Measurements from ENCODE around the gene DENND1B. TPM values are rescaled to one million over a fixed set of nuclear protein-coding genes. Genes with fewer than 3 reads are reported as not detected.

DENND1B gene
- total RNA-seq, 2 experiments from 2014 or later = 10.8 to 12.7 TPM

DNA sequence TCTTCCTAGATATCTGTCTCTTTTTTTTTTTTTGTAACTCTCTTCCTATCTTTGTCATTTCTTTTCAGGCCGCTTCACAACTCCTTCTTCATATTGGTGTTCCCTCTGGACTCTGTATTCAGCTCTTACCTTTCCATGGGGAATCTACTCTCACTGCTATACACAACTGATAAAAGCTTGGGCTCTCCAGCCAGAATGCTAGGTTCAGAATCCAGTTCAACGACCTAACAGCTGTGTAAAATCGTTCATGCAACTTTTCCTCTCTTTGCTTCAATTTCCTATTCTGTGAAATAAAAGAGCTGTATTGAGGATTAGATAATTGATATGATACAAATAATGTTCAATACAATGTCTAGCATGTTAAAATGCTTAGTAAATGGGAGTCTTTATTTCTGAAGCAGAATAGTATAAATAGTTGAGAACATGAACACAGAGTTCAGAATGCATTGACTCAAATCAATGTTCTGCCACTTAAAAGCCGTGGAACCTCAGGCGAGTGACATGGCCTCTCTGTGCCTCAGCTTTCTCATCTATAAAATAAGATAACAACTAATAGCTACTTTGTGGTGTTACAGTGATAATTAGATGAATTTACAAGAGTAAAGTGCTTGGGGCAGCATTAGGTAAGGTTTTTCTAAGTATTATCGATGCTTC lies 88.5 kb downstream of the DENND1B start:
- ATAC-seq (no peak), DNase-seq (no peak)
- Mint-ChIP-seq H3K4me3 (no peak overlapping the region), H3K36me3 (ENCODE audit: low read depth) (peaks cover 18% of the 10 kb centered on the region), H3K4me1 (ENCODE audit: low read depth) (peaks cover 9% of the 10 kb centered on the region), H3K27me3 (no peaks in the 10 kb centered on the region), H3K9me3 (peaks cover 11% of the 10 kb centered on the region), H3K27ac (no peak overlapping the region)
- ChIA-PET POLR2A (no interaction called here), CTCF (no interaction called here)
- intact Hi-C loops (cut with micrococcal nuclease) = no loop called here
- TF ChIP-seq, protein P1, sequence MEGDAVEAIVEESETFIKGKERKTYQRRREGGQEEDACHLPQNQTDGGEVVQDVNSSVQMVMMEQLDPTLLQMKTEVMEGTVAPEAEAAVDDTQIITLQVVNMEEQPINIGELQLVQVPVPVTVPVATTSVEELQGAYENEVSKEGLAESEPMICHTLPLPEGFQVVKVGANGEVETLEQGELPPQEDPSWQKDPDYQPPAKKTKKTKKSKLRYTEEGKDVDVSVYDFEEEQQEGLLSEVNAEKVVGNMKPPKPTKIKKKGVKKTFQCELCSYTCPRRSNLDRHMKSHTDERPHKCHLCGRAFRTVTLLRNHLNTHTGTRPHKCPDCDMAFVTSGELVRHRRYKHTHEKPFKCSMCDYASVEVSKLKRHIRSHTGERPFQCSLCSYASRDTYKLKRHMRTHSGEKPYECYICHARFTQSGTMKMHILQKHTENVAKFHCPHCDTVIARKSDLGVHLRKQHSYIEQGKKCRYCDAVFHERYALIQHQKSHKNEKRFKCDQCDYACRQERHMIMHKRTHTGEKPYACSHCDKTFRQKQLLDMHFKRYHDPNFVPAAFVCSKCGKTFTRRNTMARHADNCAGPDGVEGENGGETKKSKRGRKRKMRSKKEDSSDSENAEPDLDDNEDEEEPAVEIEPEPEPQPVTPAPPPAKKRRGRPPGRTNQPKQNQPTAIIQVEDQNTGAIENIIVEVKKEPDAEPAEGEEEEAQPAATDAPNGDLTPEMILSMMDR (IDR thresholded peaks at IDR 0.05) = no peak

GRCh38 chr1:197686231-197686630 lies 89.0 kb downstream of the DENND1B start:
- intact Hi-C loops (cut with micrococcal nuclease) = no loop called here

DNA sequence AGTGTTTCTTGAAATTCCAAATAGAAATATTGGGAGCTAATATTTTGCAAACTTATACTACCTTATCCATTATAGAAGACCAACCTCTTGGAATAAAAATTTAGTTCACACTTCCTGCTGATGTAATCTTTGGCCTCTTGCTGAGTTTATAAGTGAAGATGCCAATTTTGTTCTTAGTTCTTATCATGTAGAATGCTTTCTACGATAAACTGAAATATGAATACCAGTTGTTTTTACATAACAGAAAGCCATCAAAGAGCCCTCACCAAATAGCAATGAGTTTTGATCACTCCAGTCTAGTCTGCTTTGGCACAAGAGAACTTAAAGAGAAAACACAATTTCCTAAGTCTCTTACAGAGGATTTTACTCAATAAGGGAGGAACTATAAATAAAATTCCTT lies 89.5 kb downstream of the DENND1B start:
- no peak for ATAC-seq
- no peak for DNase-seq
- Mint-ChIP-seq H3K27ac (no peak overlapping the region), H3K27me3 (no peaks in the 10 kb centered on the region), H3K4me3 (no peak overlapping the region), H3K36me3 (ENCODE audit: low read depth) (peaks cover 16% of the 10 kb centered on the region), H3K4me1 (ENCODE audit: low read depth) (peaks cover 10% of the 10 kb centered on the region), H3K9me3 (peaks cover 11% of the 10 kb centered on the region)
- ChIA-PET POLR2A (no interaction called here), CTCF (no interaction called here)
- TF ChIP-seq, protein P1 (IDR thresholded peaks at IDR 0.05) = no peak
- intact Hi-C loops (cut with micrococcal nuclease) = no loop called here

More at GRCh38 chr1:197686231-197686630, 89.0 kb downstream of the DENND1B start:
- ChIA-PET POLR2A (no interaction called here), CTCF (no interaction called here)
- TF ChIP-seq, protein P1 (IDR thresholded peaks at IDR 0.05) = no peak
- ATAC-seq = no peak
- H3K36me3 Mint-ChIP-seq (ENCODE audit: low read depth) = peaks cover 18% of the 10 kb centered on the region
- H3K27ac Mint-ChIP-seq = no peak overlapping the region
- H3K4me1 Mint-ChIP-seq (ENCODE audit: low read depth) = peaks cover 10% of the 10 kb centered on the region
- H3K4me3 Mint-ChIP-seq = no peak overlapping the region
- H3K27me3 Mint-ChIP-seq = no peaks in the 10 kb centered on the region
- peaks cover 11% of the 10 kb centered on the region for H3K9me3 Mint-ChIP-seq
- DNase-seq = no peak

GRCh38 chr1:197683895-197684553 lies 91.3 kb downstream of the DENND1B start:
- ATAC-seq = no peak
- POLR2A ChIA-PET = no interaction called here
- H3K4me3 Mint-ChIP-seq = no peak overlapping the region
- no peaks in the 10 kb centered on the region for H3K27me3 Mint-ChIP-seq
- CTCF ChIA-PET = no interaction called here
- H3K27ac Mint-ChIP-seq = no peak overlapping the region
- intact Hi-C loops (cut with micrococcal nuclease) = no loop called here
- H3K4me1 Mint-ChIP-seq (ENCODE audit: low read depth) = peaks cover 10% of the 10 kb centered on the region
- H3K36me3 Mint-ChIP-seq (ENCODE audit: low read depth) = peaks cover 10% of the 10 kb centered on the region
- no peak for DNase-seq
- H3K9me3 Mint-ChIP-seq = peaks cover 9% of the 10 kb centered on the region
- TF ChIP-seq, protein P1 (IDR thresholded peaks at IDR 0.05) = no peak

DNA sequence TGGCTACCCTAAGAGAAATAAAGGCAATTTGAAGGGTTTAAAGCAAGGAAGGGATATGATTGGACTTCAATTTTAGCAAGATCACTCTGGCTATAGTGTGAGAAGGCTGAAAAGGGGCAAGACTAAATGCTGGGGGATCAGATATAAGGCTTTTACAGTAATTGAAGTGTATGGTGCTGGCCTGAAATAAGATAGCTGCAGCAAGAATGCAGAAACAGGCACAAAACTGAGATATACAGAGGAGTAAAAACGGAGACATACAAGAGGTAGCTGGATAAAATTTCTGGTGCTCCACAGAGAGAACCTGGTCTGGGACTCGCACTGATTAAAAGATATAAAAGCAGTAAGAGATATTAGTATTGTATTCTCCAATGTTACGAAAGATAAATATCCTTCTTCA lies 92.0 kb downstream of the DENND1B start:
- TF ChIP-seq, protein P1 (IDR thresholded peaks at IDR 0.05) = no peak
- H3K27ac Mint-ChIP-seq = no peak overlapping the region
- ATAC-seq = no peak
- intact Hi-C loops (cut with micrococcal nuclease) = no loop called here
- ChIA-PET POLR2A (no interaction called here), CTCF (no interaction called here)
- H3K36me3 Mint-ChIP-seq (ENCODE audit: low read depth) = peaks cover 2% of the 10 kb centered on the region
- H3K4me1 Mint-ChIP-seq (ENCODE audit: low read depth) = peaks cover 10% of the 10 kb centered on the region
- no peaks in the 10 kb centered on the region for H3K27me3 Mint-ChIP-seq
- H3K9me3 Mint-ChIP-seq = peaks cover 2% of the 10 kb centered on the region
- DNase-seq = no peak
- no peak overlapping the region for H3K4me3 Mint-ChIP-seq
